Measurements from ENCODE around the gene FAM180B.

Gene FAM180B

GRCh38 chr11:47616726-47617416 is 30.4 kb downstream of the FAM180B start:
- no peak for TF ChIP-seq FOXP2 (optimal IDR thresholded peaks at IDR 0.05; ENCODE audit: borderline replicate concordance, extremely low read depth, extremely low read length, insufficient read depth)
- no peak for TF ChIP-seq SIN3A (IDR thresholded peaks at IDR 0.05; ENCODE audit: borderline replicate concordance, insufficient read depth, low read length)
- TF ChIP-seq POLR2AphosphoS5 (IDR thresholded peaks at IDR 0.05; ENCODE audit: low read depth, low read length), result no peak
- no peak for TF ChIP-seq REST (IDR thresholded peaks at IDR 0.05; ENCODE audit: insufficient read depth in 1 of 2, low read depth in 2 of 2, low read length in 2 of 2)
- TF ChIP-seq TAF1 (IDR thresholded peaks at IDR 0.05; ENCODE audit: borderline replicate concordance, insufficient read depth, low read length), result no peak

- TF ChIP-seq POLR2AphosphoS5 (IDR thresholded peaks at IDR 0.05; ENCODE audit: low read depth, low read length), result no peak
- TF ChIP-seq FOXP2 (optimal IDR thresholded peaks at IDR 0.05; ENCODE audit: borderline replicate concordance, extremely low read depth, extremely low read length, insufficient read depth), result no peak
- no peak for TF ChIP-seq REST (IDR thresholded peaks at IDR 0.05; ENCODE audit: insufficient read depth in 1 of 2, low read depth in 2 of 2, low read length in 2 of 2)
- TF ChIP-seq SIN3A (IDR thresholded peaks at IDR 0.05; ENCODE audit: borderline replicate concordance, insufficient read depth, low read length), result no peak
Measured at GRCh38 chr11:47617417-47617809, 30.9 kb downstream of the FAM180B start.

GRCh38 chr11:47620836-47621378 is 34.4 kb downstream of the FAM180B start:
- TF ChIP-seq REST (IDR thresholded peaks at IDR 0.05; ENCODE audit: insufficient read depth in 1 of 2, low read depth in 2 of 2, low read length in 2 of 2) (no peak), FOXP2 (optimal IDR thresholded peaks at IDR 0.05; ENCODE audit: borderline replicate concordance, extremely low read depth, extremely low read length, insufficient read depth) (no peak), SIN3A (IDR thresholded peaks at IDR 0.05; ENCODE audit: borderline replicate concordance, insufficient read depth, low read length) (no peak), POLR2AphosphoS5 (IDR thresholded peaks at IDR 0.05; ENCODE audit: low read depth, low read length) (no peak), TAF1 (IDR thresholded peaks at IDR 0.05; ENCODE audit: borderline replicate concordance, insufficient read depth, low read length) (no peak)

GRCh38 chr11:47626234-47626633 is 39.8 kb downstream of the FAM180B start:
- no peak for TF ChIP-seq POLR2AphosphoS5 (IDR thresholded peaks at IDR 0.05; ENCODE audit: low read depth, low read length)
- TF ChIP-seq REST (IDR thresholded peaks at IDR 0.05; ENCODE audit: insufficient read depth in 1 of 2, low read depth in 2 of 2, low read length in 2 of 2), result no peak
- no peak for TF ChIP-seq FOXP2 (optimal IDR thresholded peaks at IDR 0.05; ENCODE audit: borderline replicate concordance, extremely low read depth, extremely low read length, insufficient read depth)
- no peak for TF ChIP-seq SIN3A (IDR thresholded peaks at IDR 0.05; ENCODE audit: borderline replicate concordance, insufficient read depth, low read length)
- TF ChIP-seq TAF1 (IDR thresholded peaks at IDR 0.05; ENCODE audit: borderline replicate concordance, insufficient read depth, low read length), result no peak

Data from PFSK-1 (cell line).